Natural killer cell (primary cell): ENCODE data around the gene CDCA4. TPM values are rescaled to one million over a fixed set of nuclear protein-coding genes. Genes with fewer than 3 reads are reported as not detected.

Experiments
- ATAC-seq, 3 donors: fragments of 150-1000 bp in 2 of 3; fragments of 200-7000 bp in 1 of 3; cut with Tn5 transposase; 1 replicate in 1 of 3; 2 replicates in 2 of 3; pipeline ENCODE4 v1.10.0; 2021; ENCODE audit warnings: mild to moderate bottlenecking in 2 of 3, moderate library complexity in 2 of 3
- DNase-seq, 2 donors: peaks; one replicate each; pipeline versions ENCODE4 v3.0.0 to v3.0.0-alpha.2; 2013 to 2021; ENCODE audit warnings: mixed read lengths in 1 of 2
- H3K27ac ChIP-seq: one replicate; pipeline ENCODE4 v1.5.1; 2013; ENCODE audit warnings: mild to moderate bottlenecking, low read length
- H3K27me3 ChIP-seq: one replicate; pipeline ENCODE4 v1.6.1; 2013; ENCODE audit warnings: low read length; ENCODE audit not compliant: control insufficient read depth, insufficient read depth
- H3K36me3 ChIP-seq: one replicate; pipeline ENCODE4 v1.6.1; 2013; ENCODE audit warnings: low read length; ENCODE audit not compliant: control insufficient read depth, insufficient read depth
- H3K4me1 ChIP-seq: one replicate; pipeline ENCODE4 v1.6.1; 2013; ENCODE audit warnings: low read length; ENCODE audit not compliant: control insufficient read depth, insufficient read depth
- H3K4me3 ChIP-seq: one replicate; pipeline ENCODE4 v1.5.1; 2013; ENCODE audit warnings: low read length
- H3K9me3 ChIP-seq: one replicate; pipeline ENCODE4 v1.6.1; 2013; ENCODE audit warnings: low read length; ENCODE audit not compliant: control insufficient read depth, insufficient read depth
- H3K27ac Mint-ChIP-seq, 2 donors: one replicate each; pipeline ENCODE4 v1.8.0; 2022; ENCODE audit warnings: mild to moderate bottlenecking in 2 of 2, mixed read lengths in 2 of 2, moderate library complexity in 1 of 2
- H3K27me3 Mint-ChIP-seq, 2 donors: one replicate each; pipeline ENCODE4 v1.8.0; 2022; ENCODE audit warnings: low read depth in 2 of 2, mixed read lengths in 2 of 2
- H3K36me3 Mint-ChIP-seq: one replicate; pipeline ENCODE4 v1.8.0; 2022; ENCODE audit warnings: mixed read lengths
- H3K4me1 Mint-ChIP-seq, 2 donors: one replicate each; pipeline ENCODE4 v1.8.0; 2022; ENCODE audit warnings: mixed read lengths in 2 of 2
- H3K4me3 Mint-ChIP-seq: one replicate; pipeline ENCODE4 v1.8.0; 2022; ENCODE audit warnings: mild to moderate bottlenecking, moderate library complexity, mixed read lengths
- H3K9me3 Mint-ChIP-seq, 2 donors: one replicate each; pipeline ENCODE4 v1.8.0; 2022; ENCODE audit warnings: mixed read lengths in 2 of 2
- CTCF ChIP-seq: fragments of 200-600 bp; IDR thresholded peaks from one replicate; pipeline ENCODE4 v1.8.0; 2022; ENCODE audit warnings: antibody characterized with exemption
- WGBS: methylation state at CpG from one replicate; pipeline ENCODE4 v1.1.7; 2013; ENCODE audit warnings: missing lambda C conversion rate; ENCODE audit not compliant: insufficient coverage; 5-methylcytosine and 5-hydroxymethylcytosine counted together
- intact Hi-C: fragments of 100-400 bp; cut with micrococcal nuclease; formaldehyde crosslinking; loops from one replicate; pipeline ENCODE4 v1.14.2; 2022
- total RNA-seq, 4 donors: library from RNA; stranded (reverse); fragments of 120-200 nt in 1 of 4; gene quantifications; one replicate each; pipeline versions ENCODE4 v1.2.3 to v1.2.4, GENCODE V29; 2013 to 2022

The CDCA4 gene
- 10 to 100 TPM; 10.3 to 20.7 (median 16.6) TPM for total RNA-seq
- 12.3 TPM for total RNA-seq (2013)

GRCh38 chr14:105020815-105021655 is at the start of gene CDCA4:
Gene CDCA4, minus strand, starts transcription at chr14:105021083. Its CDS starts 9,154 bp downstream, at chr14:105011929.
- WGBS, result under 1% methylated on average over 115 of the region's 115 CpGs
- Histone ChIP-seq H3K4me1 (peaks cover 44% of the 10 kb centered on the region), H3K9me3 (no peaks in the 10 kb centered on the region), H3K27me3 (no peaks in the 10 kb centered on the region), H3K27ac (peak within 1 kb of the TSS; percentile 77), H3K4me3 (peak within 1 kb of the TSS; percentile 75), H3K36me3 (no peaks in the 10 kb centered on the region)
- TF ChIP-seq CTCF, result no peak
- Mint-ChIP-seq H3K36me3 (no peaks in the 10 kb centered on the region), H3K27me3 (no peaks in the 10 kb centered on the region), H3K27ac (peak within 1 kb of the TSS; percentile 88 to 92), H3K4me3 (peak within 1 kb of the TSS; percentile 90), H3K4me1 (peaks cover 35% of the 10 kb centered on the region in 2 donors), H3K9me3 (no peaks in the 10 kb centered on the region)
- DNase-seq (peak; percentile 98), ATAC-seq (peak; percentile 83 to 93 (median 84))
- intact Hi-C loops, result loop anchor here (1.0 kb wide), 2 partner anchors 36 to 470 kb away; partner anchors contain the start of genes CLBA1 and TEDC1

- Histone ChIP-seq H3K36me3 (no peaks in the 10 kb centered on the region), H3K9me3 (no peaks in the 10 kb centered on the region), H3K27me3 (no peaks in the 10 kb centered on the region), H3K4me3 (no peak overlapping the region), H3K27ac (peak overlapping the region; percentile 12), H3K4me1 (peaks cover 67% of the 10 kb centered on the region)
- Mint-ChIP-seq H3K4me3 (no peak overlapping the region), H3K27ac (peak overlapping the region; percentile 51 to 76), H3K4me1 (peaks cover 6 to 37% of the 10 kb centered on the region in 2 donors), H3K27me3 (no peaks in the 10 kb centered on the region), H3K36me3 (no peaks in the 10 kb centered on the region), H3K9me3 (no peaks in the 10 kb centered on the region)
- intact Hi-C loops, result no loop called here
- no peak for TF ChIP-seq CTCF
- 66% methylated on average over 20 of the region's 20 CpGs for WGBS
- peak in 1 of 3 donors; percentile 5 for ATAC-seq
- DNase-seq, result peak in 1 of 2 donors; percentile 60
These were observed 49.2 kb upstream of the CDCA4 start for GRCh38 chr14:105069871-105070759.

GRCh38 chr14:105069522-105069870 is 48.6 kb upstream of the CDCA4 start:
- no peak overlapping the region for H3K4me3 Mint-ChIP-seq

More at GRCh38 chr14:105069522-105069870, 48.6 kb upstream of the CDCA4 start:
- H3K36me3 Mint-ChIP-seq, result no peaks in the 10 kb centered on the region
- 88% methylated on average over 10 of the region's 10 CpGs for WGBS
- Histone ChIP-seq H3K27me3 (no peaks in the 10 kb centered on the region), H3K36me3 (no peaks in the 10 kb centered on the region), H3K27ac (no peak overlapping the region), H3K4me1 (peaks cover 68% of the 10 kb centered on the region), H3K4me3 (no peak overlapping the region), H3K9me3 (no peaks in the 10 kb centered on the region)
- DNase-seq, result no peak
- intact Hi-C loops, result no loop called here
- peak overlapping the region; percentile 51 to 76 for H3K27ac Mint-ChIP-seq
- H3K9me3 Mint-ChIP-seq, result no peaks in the 10 kb centered on the region
- no peak for TF ChIP-seq CTCF
- no peak for ATAC-seq
- peaks cover 12 to 43% of the 10 kb centered on the region in 2 donors for H3K4me1 Mint-ChIP-seq
- H3K27me3 Mint-ChIP-seq, result no peaks in the 10 kb centered on the region
